Measurements from ENCODE around the gene ALPK3. TPM values are rescaled to one million over a fixed set of nuclear protein-coding genes. Genes with fewer than 3 reads are reported as not detected.

Gene ALPK3
- total RNA-seq, 6 donors from 2014 or later = 7.9 to 36.4 (median 13.0) TPM

DNA sequence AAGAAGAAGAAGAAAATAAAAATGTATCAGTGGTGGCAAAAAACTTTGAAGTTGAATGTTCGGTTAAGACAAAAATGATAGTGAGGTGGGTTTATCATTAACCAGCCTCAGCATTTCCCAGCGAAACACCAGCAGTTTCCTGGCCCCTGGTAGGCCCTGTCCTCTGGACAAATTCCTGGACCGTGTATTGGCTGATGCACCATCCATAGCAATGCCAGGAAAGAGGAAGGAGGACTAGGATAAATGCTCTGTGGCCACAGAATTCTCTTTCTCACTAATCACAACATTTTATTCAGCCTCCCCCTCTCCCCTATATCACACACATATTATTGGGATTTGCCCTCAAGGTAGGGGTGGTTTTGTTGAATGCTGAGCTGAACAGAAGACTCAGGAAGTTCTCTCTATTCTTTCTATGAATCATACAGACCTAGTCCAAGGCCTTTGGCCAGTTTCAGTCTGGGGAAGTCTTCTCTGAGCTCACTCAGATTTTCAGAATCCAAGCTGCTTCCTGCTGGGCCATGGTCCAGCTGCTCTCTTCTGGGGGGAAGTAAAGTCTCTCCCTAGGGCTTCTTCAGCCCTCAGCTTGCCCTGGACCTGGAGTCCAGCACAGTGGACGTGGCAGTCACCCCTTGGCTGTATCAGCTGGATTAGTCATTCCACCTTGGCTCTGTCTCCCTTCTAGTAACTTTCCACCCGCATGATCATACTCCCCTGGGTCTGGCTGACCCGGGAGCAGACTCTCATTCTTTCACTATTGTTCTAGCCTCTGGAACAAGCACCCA is 94.9 kb downstream of the ALPK3 start:
- TF ChIP-seq CTCF (IDR thresholded peaks at IDR 0.05) = no peak
- TF ChIP-seq POLR2AphosphoS5 (IDR thresholded peaks at IDR 0.05) = peak; percentile 32 to 60
- no peaks in the 10 kb centered on the region for H3K36me3 ChIP-seq
- ATAC-seq (ENCODE audit: low FRiP score in 2 of 2) (peak; percentile 80 to 90), DNase-seq (peak in 1 of 2 donors; percentile 61)
- no peaks in the 10 kb centered on the region for H3K9me3 ChIP-seq
- H3K27ac ChIP-seq = peak overlapping the region; percentile 44 to 68 (median 62)
- no peak overlapping the region for H3K4me3 ChIP-seq
- H3K27me3 ChIP-seq = no peaks in the 10 kb centered on the region
- 38 to 47% methylated on average over 6 of the region's 6 CpGs for WGBS, 2 donors
- peaks cover 5 to 17% (median 14%) of the 10 kb centered on the region in 4 donors for H3K4me1 ChIP-seq

DNA sequence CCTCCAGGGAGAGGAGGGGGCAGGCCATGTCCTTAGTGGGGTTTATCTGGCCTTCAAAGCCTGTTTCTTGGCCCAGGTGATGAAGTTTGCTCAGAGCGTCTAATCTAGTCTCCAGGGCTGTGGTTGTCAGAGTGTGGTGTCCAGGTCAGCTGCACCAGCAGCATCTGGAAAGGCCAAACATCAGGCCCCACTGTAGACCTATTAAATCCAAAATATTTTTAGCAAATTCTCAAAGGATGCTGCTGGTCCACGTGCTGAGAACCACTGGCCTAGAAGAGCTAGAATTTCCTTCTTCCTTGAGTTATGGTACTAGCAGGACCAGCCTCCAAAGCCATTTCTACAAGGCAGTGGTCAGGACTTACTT is 96.2 kb downstream of the ALPK3 start:
- Histone ChIP-seq H3K9me3 (no peaks in the 10 kb centered on the region), H3K27ac (peak overlapping the region; percentile 44 to 68 (median 62))
- TF ChIP-seq POLR2A (IDR thresholded peaks at IDR 0.05) (no peak), CTCF (IDR thresholded peaks at IDR 0.05) (no peak), EP300 (IDR thresholded peaks at IDR 0.05) (no peak), POLR2AphosphoS5 (IDR thresholded peaks at IDR 0.05) (no peak)

GRCh38 chr15:84914351-84914750 is 97.2 kb downstream of the ALPK3 start:
- no peak for TF ChIP-seq EP300 (IDR thresholded peaks at IDR 0.05)
- TF ChIP-seq POLR2AphosphoS5 (IDR thresholded peaks at IDR 0.05) = no peak
- TF ChIP-seq POLR2A (IDR thresholded peaks at IDR 0.05) = no peak
- TF ChIP-seq CTCF (IDR thresholded peaks at IDR 0.05) = no peak
- Histone ChIP-seq H3K4me3 (no peak overlapping the region), H3K9me3 (no peaks in the 10 kb centered on the region), H3K27me3 (no peaks in the 10 kb centered on the region), H3K27ac (peak overlapping the region in 1 of 4 donors; percentile 33), H3K4me1 (peaks cover 5 to 17% (median 14%) of the 10 kb centered on the region in 4 donors), H3K36me3 (no peaks in the 10 kb centered on the region)
- DNase-seq = no peak
- no peak for ATAC-seq (ENCODE audit: low FRiP score in 2 of 2)
- WGBS, 2 donors = 57 to 89% methylated on average over 3 to 5 of the region's 5 CpGs

More for the DNA sequence above, 96.2 kb downstream of the ALPK3 start:
- Histone ChIP-seq H3K4me3 (no peak overlapping the region), H3K27me3 (no peaks in the 10 kb centered on the region), H3K4me1 (peaks cover 5 to 17% (median 14%) of the 10 kb centered on the region in 4 donors), H3K36me3 (no peaks in the 10 kb centered on the region)
- 94 to 100% methylated on average over 1 to 2 of the region's 2 CpGs for WGBS, 2 donors
- ATAC-seq (ENCODE audit: low FRiP score in 2 of 2) (no peak), DNase-seq (no peak)

DNA sequence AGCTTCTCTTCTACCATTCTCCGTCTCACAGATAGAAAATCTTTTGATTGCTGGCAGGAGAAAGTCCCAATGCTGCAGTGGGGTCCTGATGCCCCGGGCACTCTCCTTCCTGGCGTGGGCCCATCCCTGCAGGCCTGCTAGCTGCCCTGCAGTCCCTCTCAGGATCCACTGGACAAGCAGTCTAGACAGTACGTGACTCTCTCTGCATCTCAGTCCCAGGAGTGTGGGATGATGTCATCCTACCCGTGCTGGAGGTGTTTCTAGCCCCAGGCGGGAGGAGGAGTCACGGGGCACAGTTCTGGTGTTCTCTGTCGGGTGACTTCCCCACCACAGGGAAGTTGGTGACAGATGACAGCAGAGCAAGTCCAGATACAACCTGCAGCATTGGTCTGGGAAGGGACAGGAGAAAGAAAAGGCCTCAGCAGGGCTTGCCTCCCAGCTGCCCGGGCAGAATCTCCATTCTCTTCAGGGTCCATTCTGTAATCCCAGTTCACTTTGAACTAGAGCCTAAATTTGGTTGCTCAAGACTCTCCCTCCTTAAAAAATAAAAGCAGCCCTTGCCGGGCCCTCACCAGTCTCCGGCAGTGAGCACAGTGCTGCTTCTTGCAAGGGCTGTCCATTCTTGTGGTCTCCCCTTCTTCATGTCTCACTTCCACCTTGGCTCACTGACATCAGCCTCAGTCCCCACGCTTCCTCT is 97.9 kb downstream of the ALPK3 start:
- no peaks in the 10 kb centered on the region for H3K36me3 ChIP-seq
- DNase-seq (peak in 1 of 2 donors; percentile 70), ATAC-seq (ENCODE audit: low FRiP score in 2 of 2) (peak; percentile 76 to 86)
- H3K4me3 ChIP-seq = no peak overlapping the region
- H3K4me1 ChIP-seq = peaks cover 5 to 17% (median 14%) of the 10 kb centered on the region in 4 donors
- TF ChIP-seq CTCF (IDR thresholded peaks at IDR 0.05) (no peak), EP300 (IDR thresholded peaks at IDR 0.05) (no peak), POLR2A (IDR thresholded peaks at IDR 0.05) (no peak), POLR2AphosphoS5 (IDR thresholded peaks at IDR 0.05) (peak in 1 of 2 donors; percentile 53)
- peak overlapping the region in 3 of 4 donors; percentile 10 to 46 (median 33) for H3K27ac ChIP-seq
- no peaks in the 10 kb centered on the region for H3K27me3 ChIP-seq
- 61% methylated on average over 12 of the region's 12 CpGs for WGBS, 2 donors
- no peaks in the 10 kb centered on the region for H3K9me3 ChIP-seq
